ENCODE measurements around the gene IMMP1L.

GRCh38 chr11:31484497-31484896 lies 24.9 kb downstream of the IMMP1L start:
- TF ChIP-seq, protein P1, sequence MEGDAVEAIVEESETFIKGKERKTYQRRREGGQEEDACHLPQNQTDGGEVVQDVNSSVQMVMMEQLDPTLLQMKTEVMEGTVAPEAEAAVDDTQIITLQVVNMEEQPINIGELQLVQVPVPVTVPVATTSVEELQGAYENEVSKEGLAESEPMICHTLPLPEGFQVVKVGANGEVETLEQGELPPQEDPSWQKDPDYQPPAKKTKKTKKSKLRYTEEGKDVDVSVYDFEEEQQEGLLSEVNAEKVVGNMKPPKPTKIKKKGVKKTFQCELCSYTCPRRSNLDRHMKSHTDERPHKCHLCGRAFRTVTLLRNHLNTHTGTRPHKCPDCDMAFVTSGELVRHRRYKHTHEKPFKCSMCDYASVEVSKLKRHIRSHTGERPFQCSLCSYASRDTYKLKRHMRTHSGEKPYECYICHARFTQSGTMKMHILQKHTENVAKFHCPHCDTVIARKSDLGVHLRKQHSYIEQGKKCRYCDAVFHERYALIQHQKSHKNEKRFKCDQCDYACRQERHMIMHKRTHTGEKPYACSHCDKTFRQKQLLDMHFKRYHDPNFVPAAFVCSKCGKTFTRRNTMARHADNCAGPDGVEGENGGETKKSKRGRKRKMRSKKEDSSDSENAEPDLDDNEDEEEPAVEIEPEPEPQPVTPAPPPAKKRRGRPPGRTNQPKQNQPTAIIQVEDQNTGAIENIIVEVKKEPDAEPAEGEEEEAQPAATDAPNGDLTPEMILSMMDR (IDR thresholded peaks at IDR 0.05; ENCODE audit: low read depth, low read length), result no peak
- TF ChIP-seq EZH2phosphoT487 (IDR thresholded peaks at IDR 0.05; ENCODE audit: low read depth), result no peak

Measured in OCI-LY3 (cell line).